HT-29 (cell line): ENCODE results near the gene KCNJ13. TPM values are rescaled to one million over a fixed set of nuclear protein-coding genes. Genes with fewer than 3 reads are reported as not detected.

Source experiments
- DNase-seq: peaks from one replicate; pipeline ENCODE4 v3.0.0-alpha.2; 2015; ENCODE audit warnings: low spot score
- total RNA-seq: library from RNA; depleted of rRNA; stranded (reverse); fragments of >200 nt; shearing (Covaris generic); gene quantifications from 2 replicates; pipeline ENCODE4 v1.2.3, GENCODE V29; 2014; rRNA removed

KCNJ13 gene
- not detected in 2 replicates for total RNA-seq

GRCh38 chr2:232776435-232776834, at the start of gene KCNJ13:
Gene KCNJ13, minus strand, starts transcription at chr2:232776565. Its CDS starts 5,203 bp downstream, at chr2:232771362.
- DNase-seq: peak; percentile 9

- DNase-seq: no peak
These were observed 41.4 kb upstream of the KCNJ13 start for GRCh38 chr2:232817756-232818155.

GRCh38 chr2:232816657-232817056, 40.3 kb upstream of the KCNJ13 start:
- DNase-seq: no peak

GRCh38 chr2:232815569-232815968, 39.2 kb upstream of the KCNJ13 start:
- no peak for DNase-seq

- DNase-seq: no peak
These were observed 34.1 kb upstream of the KCNJ13 start for GRCh38 chr2:232810444-232810843.

- peak; percentile 32 for DNase-seq
These were observed 33.2 kb upstream of the KCNJ13 start for GRCh38 chr2:232809349-232810124.

GRCh38 chr2:232802091-232802490, 25.7 kb upstream of the KCNJ13 start:
- DNase-seq: no peak

- no peak for DNase-seq
These were observed 23.8 kb upstream of the KCNJ13 start for GRCh38 chr2:232800166-232800565.

GRCh38 chr2:232798187-232798586, 21.8 kb upstream of the KCNJ13 start:
- DNase-seq: no peak

- DNase-seq: no peak
These were observed 19.6 kb upstream of the KCNJ13 start for GRCh38 chr2:232795920-232796319.

- no peak for DNase-seq
These were observed 18.6 kb upstream of the KCNJ13 start for GRCh38 chr2:232794981-232795380.

GRCh38 chr2:232793271-232793670, 16.9 kb upstream of the KCNJ13 start:
- DNase-seq: no peak

GRCh38 chr2:232791518-232791917, 15.2 kb upstream of the KCNJ13 start:
- DNase-seq: no peak

- no peak for DNase-seq
These were observed 12.7 kb upstream of the KCNJ13 start for GRCh38 chr2:232789082-232789481.

- no peak for DNase-seq
These were observed 11.4 kb upstream of the KCNJ13 start for GRCh38 chr2:232787806-232788205.

GRCh38 chr2:232783278-232783677, 6.9 kb upstream of the KCNJ13 start:
- no peak for DNase-seq

GRCh38 chr2:232781765-232782164, 5.4 kb upstream of the KCNJ13 start:
- DNase-seq: peak; percentile 78

- no peak for DNase-seq
These were observed 3.6 kb upstream of the KCNJ13 start for GRCh38 chr2:232779934-232780333.

GRCh38 chr2:232779465-232779864, 3.1 kb upstream of the KCNJ13 start:
- no peak for DNase-seq

GRCh38 chr2:232777276-232777675, 911 bp upstream of the KCNJ13 start:
- no peak for DNase-seq

GRCh38 chr2:232773815-232774214, 2.5 kb downstream of the KCNJ13 start:
- no peak for DNase-seq

GRCh38 chr2:232772531-232772930, 3.8 kb downstream of the KCNJ13 start:
- no peak for DNase-seq

GRCh38 chr2:232771870-232772269, 4.5 kb downstream of the KCNJ13 start:
- DNase-seq: no peak

GRCh38 chr2:232770207-232770606, 6.2 kb downstream of the KCNJ13 start:
- no peak for DNase-seq
